ENCODE data around the gene TMUB2. TPM values are rescaled to one million over a fixed set of nuclear protein-coding genes. Genes with fewer than 3 reads are reported as not detected.

Gene TMUB2
- total and polyA plus RNA-seq, 2 of the 13 experiments (the other 11 are each of a cell fraction or from before 2014, with no cell fraction given) = 26.9 to 50.8 TPM

GRCh38 chr17:44200478-44201155 lies 13.8 kb downstream of the TMUB2 start (continued):
- TF ChIP-seq ZNF687 (CRISPR knock-in tag; IDR thresholded peaks at IDR 0.05) (peak; percentile 82), HIC2 (CRISPR knock-in tag; IDR thresholded peaks at IDR 0.05; ENCODE audit: low read depth) (peak; percentile 24; the same call in 1 of the 2 replicates), MYC (CRISPR knock-in tag; IDR thresholded peaks at IDR 0.05; ENCODE audit: borderline replicate concordance) (peak; percentile 87), CC2D1A (CRISPR knock-in tag; IDR thresholded peaks at IDR 0.05) (no peak), ZNF253 (CRISPR knock-in tag; IDR thresholded peaks at IDR 0.05; ENCODE audit: borderline replicate concordance) (no peak), ZNF619 (CRISPR knock-in tag; IDR thresholded peaks at IDR 0.05) (no peak), ZNF225 (CRISPR knock-in tag; IDR thresholded peaks at IDR 0.05) (no peak), ZMYM2 (CRISPR knock-in tag; IDR thresholded peaks at IDR 0.05) (0 out of 2 replicates have a peak, but pooled peaks have one; percentile 18), GATA4 (IDR thresholded peaks at IDR 0.05; ENCODE audit: borderline replicate concordance, low read depth) (peak; percentile 55; the same call in 1 of the 2 replicates), GABPB1 (CRISPR knock-in tag; IDR thresholded peaks at IDR 0.05) (peak; percentile 77; the same call in 1 of the 2 replicates), ZNF331 (CRISPR knock-in tag; IDR thresholded peaks at IDR 0.05) (peak; percentile 7; the same call in 1 of the 2 replicates), ZFAT (CRISPR knock-in tag; conservative IDR thresholded peaks at IDR 0.05) (no peak), ZMYM4 (CRISPR knock-in tag; IDR thresholded peaks at IDR 0.05) (0 out of 2 replicates have a peak, but pooled peaks have one; percentile 9)
- TF ChIP-seq, protein P1, sequence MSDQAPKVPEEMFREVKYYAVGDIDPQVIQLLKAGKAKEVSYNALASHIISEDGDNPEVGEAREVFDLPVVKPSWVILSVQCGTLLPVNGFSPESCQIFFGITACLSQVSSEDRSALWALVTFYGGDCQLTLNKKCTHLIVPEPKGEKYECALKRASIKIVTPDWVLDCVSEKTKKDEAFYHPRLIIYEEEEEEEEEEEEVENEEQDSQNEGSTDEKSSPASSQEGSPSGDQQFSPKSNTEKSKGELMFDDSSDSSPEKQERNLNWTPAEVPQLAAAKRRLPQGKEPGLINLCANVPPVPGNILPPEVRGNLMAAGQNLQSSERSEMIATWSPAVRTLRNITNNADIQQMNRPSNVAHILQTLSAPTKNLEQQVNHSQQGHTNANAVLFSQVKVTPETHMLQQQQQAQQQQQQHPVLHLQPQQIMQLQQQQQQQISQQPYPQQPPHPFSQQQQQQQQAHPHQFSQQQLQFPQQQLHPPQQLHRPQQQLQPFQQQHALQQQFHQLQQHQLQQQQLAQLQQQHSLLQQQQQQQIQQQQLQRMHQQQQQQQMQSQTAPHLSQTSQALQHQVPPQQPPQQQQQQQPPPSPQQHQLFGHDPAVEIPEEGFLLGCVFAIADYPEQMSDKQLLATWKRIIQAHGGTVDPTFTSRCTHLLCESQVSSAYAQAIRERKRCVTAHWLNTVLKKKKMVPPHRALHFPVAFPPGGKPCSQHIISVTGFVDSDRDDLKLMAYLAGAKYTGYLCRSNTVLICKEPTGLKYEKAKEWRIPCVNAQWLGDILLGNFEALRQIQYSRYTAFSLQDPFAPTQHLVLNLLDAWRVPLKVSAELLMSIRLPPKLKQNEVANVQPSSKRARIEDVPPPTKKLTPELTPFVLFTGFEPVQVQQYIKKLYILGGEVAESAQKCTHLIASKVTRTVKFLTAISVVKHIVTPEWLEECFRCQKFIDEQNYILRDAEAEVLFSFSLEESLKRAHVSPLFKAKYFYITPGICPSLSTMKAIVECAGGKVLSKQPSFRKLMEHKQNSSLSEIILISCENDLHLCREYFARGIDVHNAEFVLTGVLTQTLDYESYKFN (CRISPR knock-in tag; conservative IDR thresholded peaks at IDR 0.05) = 0 out of 2 replicates have a peak, but pooled peaks have one; percentile 5
- TF ChIP-seq, protein P2, sequence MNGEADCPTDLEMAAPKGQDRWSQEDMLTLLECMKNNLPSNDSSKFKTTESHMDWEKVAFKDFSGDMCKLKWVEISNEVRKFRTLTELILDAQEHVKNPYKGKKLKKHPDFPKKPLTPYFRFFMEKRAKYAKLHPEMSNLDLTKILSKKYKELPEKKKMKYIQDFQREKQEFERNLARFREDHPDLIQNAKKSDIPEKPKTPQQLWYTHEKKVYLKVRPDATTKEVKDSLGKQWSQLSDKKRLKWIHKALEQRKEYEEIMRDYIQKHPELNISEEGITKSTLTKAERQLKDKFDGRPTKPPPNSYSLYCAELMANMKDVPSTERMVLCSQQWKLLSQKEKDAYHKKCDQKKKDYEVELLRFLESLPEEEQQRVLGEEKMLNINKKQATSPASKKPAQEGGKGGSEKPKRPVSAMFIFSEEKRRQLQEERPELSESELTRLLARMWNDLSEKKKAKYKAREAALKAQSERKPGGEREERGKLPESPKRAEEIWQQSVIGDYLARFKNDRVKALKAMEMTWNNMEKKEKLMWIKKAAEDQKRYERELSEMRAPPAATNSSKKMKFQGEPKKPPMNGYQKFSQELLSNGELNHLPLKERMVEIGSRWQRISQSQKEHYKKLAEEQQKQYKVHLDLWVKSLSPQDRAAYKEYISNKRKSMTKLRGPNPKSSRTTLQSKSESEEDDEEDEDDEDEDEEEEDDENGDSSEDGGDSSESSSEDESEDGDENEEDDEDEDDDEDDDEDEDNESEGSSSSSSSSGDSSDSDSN (CRISPR knock-in tag; IDR thresholded peaks at IDR 0.05) = peak; percentile 92

Measured in HepG2 (cell line).